ENCODE data around the gene GABRA1.

Gene GABRA1

GRCh38 chr5:161865510-161865909 is 17.6 kb downstream of the GABRA1 start:
- Histone ChIP-seq H3K4me3 (replicated peaks; ENCODE audit: insufficient read depth, low read length) (no peak overlapping the region), H3K27ac (replicated peaks) (no peak overlapping the region), H3K27me3 (ENCODE audit: insufficient read depth, poor library complexity, severe bottlenecking) (no peaks in the 10 kb centered on the region)
- TF ChIP-seq, protein P1, sequence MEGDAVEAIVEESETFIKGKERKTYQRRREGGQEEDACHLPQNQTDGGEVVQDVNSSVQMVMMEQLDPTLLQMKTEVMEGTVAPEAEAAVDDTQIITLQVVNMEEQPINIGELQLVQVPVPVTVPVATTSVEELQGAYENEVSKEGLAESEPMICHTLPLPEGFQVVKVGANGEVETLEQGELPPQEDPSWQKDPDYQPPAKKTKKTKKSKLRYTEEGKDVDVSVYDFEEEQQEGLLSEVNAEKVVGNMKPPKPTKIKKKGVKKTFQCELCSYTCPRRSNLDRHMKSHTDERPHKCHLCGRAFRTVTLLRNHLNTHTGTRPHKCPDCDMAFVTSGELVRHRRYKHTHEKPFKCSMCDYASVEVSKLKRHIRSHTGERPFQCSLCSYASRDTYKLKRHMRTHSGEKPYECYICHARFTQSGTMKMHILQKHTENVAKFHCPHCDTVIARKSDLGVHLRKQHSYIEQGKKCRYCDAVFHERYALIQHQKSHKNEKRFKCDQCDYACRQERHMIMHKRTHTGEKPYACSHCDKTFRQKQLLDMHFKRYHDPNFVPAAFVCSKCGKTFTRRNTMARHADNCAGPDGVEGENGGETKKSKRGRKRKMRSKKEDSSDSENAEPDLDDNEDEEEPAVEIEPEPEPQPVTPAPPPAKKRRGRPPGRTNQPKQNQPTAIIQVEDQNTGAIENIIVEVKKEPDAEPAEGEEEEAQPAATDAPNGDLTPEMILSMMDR (IDR thresholded peaks at IDR 0.05; ENCODE audit: insufficient read depth, low read length), result no peak
- no peak for TF ChIP-seq POLR2AphosphoS5 (IDR thresholded peaks at IDR 0.05; ENCODE audit: low read depth)
- TF ChIP-seq SPI1 (IDR thresholded peaks at IDR 0.05; ENCODE audit: borderline replicate concordance, low read depth), result no peak
- no peak for DNase-seq (ENCODE audit: low read depth in 1 of 2, low spot score in 1 of 2)

DNA sequence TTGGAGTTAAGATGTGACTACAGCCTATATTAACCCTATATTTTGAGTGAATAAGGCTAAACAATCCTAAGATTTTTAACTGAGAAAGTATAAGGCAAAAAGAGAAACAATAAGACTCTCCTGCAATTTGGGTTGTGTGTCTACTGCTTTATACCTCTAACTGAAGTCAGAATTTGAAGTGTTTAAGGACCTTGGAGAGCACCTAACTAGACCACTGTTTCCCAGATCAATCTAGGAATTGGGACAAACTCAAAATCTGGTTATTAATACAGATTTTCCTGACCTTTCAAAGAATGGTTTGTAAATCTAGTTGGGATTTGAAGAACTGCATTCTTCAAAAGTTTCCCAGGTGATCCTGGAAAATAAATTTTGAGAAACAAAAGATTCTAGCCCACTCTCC is 42.1 kb downstream of the GABRA1 start:
- Histone ChIP-seq H3K4me3 (replicated peaks; ENCODE audit: insufficient read depth, low read length) (no peak overlapping the region), H3K27me3 (ENCODE audit: insufficient read depth, poor library complexity, severe bottlenecking) (no peaks in the 10 kb centered on the region), H3K27ac (replicated peaks) (no peak overlapping the region)
- no peak for TF ChIP-seq SPI1 (IDR thresholded peaks at IDR 0.05; ENCODE audit: borderline replicate concordance, low read depth)
- TF ChIP-seq REST (IDR thresholded peaks at IDR 0.05; ENCODE audit: insufficient replicate concordance, low read depth), result peak; percentile 89
- DNase-seq (ENCODE audit: low read depth in 1 of 2, low spot score in 1 of 2), result no peak

DNA sequence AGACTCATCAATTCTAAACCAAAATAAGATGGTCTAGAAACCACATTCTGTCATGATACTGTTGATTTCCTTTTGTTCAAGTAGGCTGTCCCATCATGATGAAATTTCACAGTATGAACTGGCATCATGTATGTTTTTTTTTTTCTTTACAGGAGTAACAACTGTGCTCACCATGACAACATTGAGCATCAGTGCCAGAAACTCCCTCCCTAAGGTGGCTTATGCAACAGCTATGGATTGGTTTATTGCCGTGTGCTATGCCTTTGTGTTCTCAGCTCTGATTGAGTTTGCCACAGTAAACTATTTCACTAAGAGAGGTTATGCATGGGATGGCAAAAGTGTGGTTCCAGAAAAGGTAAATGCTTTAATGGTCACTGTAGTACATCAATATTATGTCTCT is 47.6 kb downstream of the GABRA1 start:
- no peak overlapping the region for H3K27ac ChIP-seq (replicated peaks)
- DNase-seq (ENCODE audit: low read depth in 1 of 2, low spot score in 1 of 2), result no peak
- TF ChIP-seq SPI1 (IDR thresholded peaks at IDR 0.05; ENCODE audit: borderline replicate concordance, low read depth) (no peak), POLR2AphosphoS5 (IDR thresholded peaks at IDR 0.05; ENCODE audit: low read depth) (no peak), GABPA (IDR thresholded peaks at IDR 0.05; ENCODE audit: low read depth) (no peak), REST (IDR thresholded peaks at IDR 0.05; ENCODE audit: insufficient replicate concordance, low read depth) (no peak)
- TF ChIP-seq, protein P1 (IDR thresholded peaks at IDR 0.05; ENCODE audit: insufficient read depth, low read length), result no peak
- H3K4me3 ChIP-seq (replicated peaks; ENCODE audit: insufficient read depth, low read length), result no peak overlapping the region
- H3K27me3 ChIP-seq (ENCODE audit: insufficient read depth, poor library complexity, severe bottlenecking), result no peaks in the 10 kb centered on the region

GRCh38 chr5:161897033-161897432 is 49.1 kb downstream of the GABRA1 start:
- H3K27me3 ChIP-seq (ENCODE audit: insufficient read depth, poor library complexity, severe bottlenecking), result no peaks in the 10 kb centered on the region
- no peak overlapping the region for H3K27ac ChIP-seq (replicated peaks)
- DNase-seq (ENCODE audit: low read depth in 1 of 2, low spot score in 1 of 2), result no peak
- TF ChIP-seq POLR2AphosphoS5 (IDR thresholded peaks at IDR 0.05; ENCODE audit: low read depth) (no peak), REST (IDR thresholded peaks at IDR 0.05; ENCODE audit: insufficient replicate concordance, low read depth) (no peak), GABPA (IDR thresholded peaks at IDR 0.05; ENCODE audit: low read depth) (no peak), SPI1 (IDR thresholded peaks at IDR 0.05; ENCODE audit: borderline replicate concordance, low read depth) (no peak)
- TF ChIP-seq, protein P1 (IDR thresholded peaks at IDR 0.05; ENCODE audit: insufficient read depth, low read length), result no peak
- H3K4me3 ChIP-seq (replicated peaks; ENCODE audit: insufficient read depth, low read length), result no peak overlapping the region
